Upper lobe of left lung (tissue), 4 donors: ENCODE measurements around the gene TNXB.

ENCODE experiments used
- CTCF ChIP-seq, 6 experiments: fragments of 450-650 bp in 4 of 6; fragments of 200-600 bp in 2 of 6; sonication (generic) in 2 of 6; IDR thresholded peaks; one replicate each; pipeline ENCODE4 v1.5.1; 2016 to 2019; ENCODE audit warnings: antibody characterized with exemption in 6 of 6
- EP300 ChIP-seq, 4 donors: sonication (generic); formaldehyde crosslinking; IDR thresholded peaks; one replicate each; pipeline ENCODE4 v1.5.1; 2017; ENCODE audit warnings: antibody characterized with exemption in 4 of 4, control low read depth in 2 of 4
- POLR2A ChIP-seq, 4 donors: fragments of 450-650 bp; IDR thresholded peaks; one replicate each; pipeline ENCODE4 v1.5.1; 2016 to 2017; ENCODE audit warnings: antibody characterized with exemption in 4 of 4, mild to moderate bottlenecking in 2 of 4
- POLR2AphosphoS5 ChIP-seq, 2 donors: sonication (generic); formaldehyde crosslinking; IDR thresholded peaks; one replicate each; pipeline ENCODE4 v1.5.1; 2017; ENCODE audit warnings: antibody characterized with exemption in 2 of 2

- no peak for TF ChIP-seq POLR2A (IDR thresholded peaks at IDR 0.05)
- no peak for TF ChIP-seq EP300 (IDR thresholded peaks at IDR 0.05)
- no peak for TF ChIP-seq CTCF (IDR thresholded peaks at IDR 0.05)
- TF ChIP-seq POLR2AphosphoS5 (IDR thresholded peaks at IDR 0.05) = no peak
These were observed 32.8 kb downstream of the TNXB start for GRCh38 chr6:32076321-32076809.
